Heart left ventricle (tissue), 16 donors: ENCODE data around the gene TTLL13. TPM values are rescaled to one million over a fixed set of nuclear protein-coding genes. Genes with fewer than 3 reads are reported as not detected.

ENCODE experiments used
- ATAC-seq, 4 donors: fragments of 200-7000 bp; cut with Tn5 transposase; one replicate each; pipeline ENCODE4 v1.9.1; 2020 to 2022; ENCODE audit warnings: moderate library complexity in 4 of 4, mild to moderate bottlenecking in 3 of 4, moderate number of reproducible peaks in 1 of 4
- DNase-seq, 5 donors: peaks; one replicate each; pipeline ENCODE4 v3.0.0-alpha.2; 2020
- H3K27ac ChIP-seq, 12 donors: fragments of 200-600 bp; sonication (generic) in 4 of 12; one replicate each; pipeline versions ENCODE4 v1.5.0 to v1.8.0; 2016 to 2022; ENCODE audit warnings: mild to moderate bottlenecking in 2 of 12
- H3K27me3 ChIP-seq, 9 donors: fragments of 200-600 bp; sonication (generic) in 2 of 9; one replicate each; pipeline versions ENCODE4 v1.5.1 to v1.8.0; 2016 to 2022; ENCODE audit warnings: mild to moderate bottlenecking in 3 of 9
- H3K36me3 ChIP-seq, 9 donors: fragments of 200-600 bp; sonication (generic) in 2 of 9; one replicate each; pipeline versions ENCODE4 v1.5.0 to v1.8.0; 2018 to 2022; ENCODE audit warnings: mild to moderate bottlenecking in 2 of 9
- H3K4me1 ChIP-seq, 12 donors: fragments of 200-600 bp; sonication (generic) in 4 of 12; one replicate each; pipeline versions ENCODE4 v1.5.0 to v1.8.0; 2016 to 2022; ENCODE audit warnings: mild to moderate bottlenecking in 3 of 12
- H3K4me3 ChIP-seq, 12 donors: fragments of 200-600 bp; sonication (generic) in 4 of 12; one replicate each; pipeline versions ENCODE4 v1.5.0 to v1.8.0; 2017 to 2022; ENCODE audit warnings: mild to moderate bottlenecking in 9 of 12, moderate library complexity in 4 of 12
- H3K9me3 ChIP-seq, 12 donors: fragments of 200-600 bp; sonication (generic) in 4 of 12; one replicate each; pipeline versions ENCODE4 v1.5.0 to v1.8.0; 2016 to 2022; ENCODE audit warnings: mild to moderate bottlenecking in 1 of 12
- CTCF ChIP-seq, 12 donors: fragments of 200-600 bp; sonication (generic) in 4 of 12; IDR thresholded peaks; one replicate each; pipeline versions ENCODE4 v1.5.0 to v1.8.0; 2018 to 2022; ENCODE audit warnings: antibody characterized with exemption in 12 of 12, mild to moderate bottlenecking in 5 of 12
- POLR2A ChIP-seq, 2 donors: fragments of 450-650 bp; IDR thresholded peaks; one replicate each; pipeline ENCODE4 v1.6.1; 2017; ENCODE audit warnings: antibody characterized with exemption in 2 of 2, mild to moderate bottlenecking in 2 of 2, moderate library complexity in 2 of 2
- whole genome bisulfite sequencing, 4 donors: extraction: QIAGEN DNeasy Blood & Tissue Kit in 2 of 4; methylation state at CpG; one replicate each; pipeline versions ENCODE4 v1.1.5 to v1.1.7; 2013 to 2018; 5-methylcytosine and 5-hydroxymethylcytosine counted together
- intact Hi-C, 10 donors: fragments of 100-400 bp; cut with DNase I; formaldehyde crosslinking; loops; one replicate each; pipeline versions ENCODE4 v1.11.1 to v1.14.2; 2022
- polyA plus RNA-seq, 2 donors: library from polyadenylated mRNA; stranded (reverse); fragments of 200-250 nt; gene quantifications; one replicate each; pipeline ENCODE4 v1.2.3, GENCODE V29; 2013
- total RNA-seq, 9 donors: library from RNA; depleted of rRNA in 2 of 9; stranded (reverse); fragments of >200 nt in 2 of 9; fragmentation: NEBNext Ultra II Directional in 3 of 9; extraction: Animal tissue kit (Norgen Biotek cat#: 25700) in 3 of 9; gene quantifications; one replicate each; pipeline versions ENCODE4 v1.1.0 to v1.2.4, GENCODE V29; 2016 to 2023
- donor health status: ischemic (EF 13 %, LVEDD 7.1; RV severe dilation, severe dysfunction).
- donor health status: healthy with polysubstance abuse.
- donor health status: DM: no; HTN: yes; CAD: no.
- donor health status: DM: no; HTN: no; CAD: no.
- donor health status: ischemic (EF 25% LVEDD 6.9; RV normal size, moderate dysfunction).
- donor health status: ischemic (EF 25% LVEDD 5.7; RV mildly dilated, moderate dysfunction).
- donor health status: healthy.
- donor health status: DM: yes; HTN: yes; CAD: no.
- donor health status: ischemic (EF 35%, LVEDD 5.7; RV mildly dilated, moderate dysfunction).
- donor health status: nonischemic (EF 11% LVEDD 7.7; RV severe dilation, severe dysfunction).
- donor health status: DM: yes; HTN: yes; CAD: no.
- donor health status: PGD.
- donor health status: ischemic (EF 29% LVEDD 5.4; RV normal size, mild dysfunction).
- donor health status: nonischemic (EF 23%, LVEDD 6.1; RV moderate dilation, normal function).

Gene TTLL13
- total and polyA plus RNA-seq, 11 donors, result 0.07 to 0.35 (median 0.14) TPM; not detected in 5

DNA sequence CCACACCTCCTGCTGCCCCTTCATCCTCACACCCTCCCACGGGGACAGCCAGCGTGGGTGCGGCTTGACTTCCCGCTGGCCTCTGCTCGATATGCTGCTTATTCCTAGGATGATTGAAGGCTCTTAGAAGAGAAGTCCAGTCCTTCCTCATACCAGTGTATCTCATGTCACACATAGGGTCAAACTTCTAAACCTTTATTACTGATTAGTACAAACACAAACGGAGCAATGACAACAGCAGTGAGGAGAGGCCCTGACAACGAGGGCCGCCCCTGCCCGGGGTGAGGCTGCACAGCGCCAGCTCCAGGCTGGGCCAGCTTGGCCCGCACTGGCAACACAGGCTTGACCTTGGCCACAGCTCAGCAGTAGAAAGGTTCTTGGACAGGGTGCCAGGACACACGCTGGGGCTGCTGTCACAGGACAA is 19.3 kb upstream of the TTLL13 start:
- TF ChIP-seq POLR2A (IDR thresholded peaks at IDR 0.05) (no peak), CTCF (IDR thresholded peaks at IDR 0.05) (peak in 1 of 12 donors; percentile 4)
- Histone ChIP-seq H3K36me3 (peaks cover 0 to 72% (median 59%) of the 10 kb centered on the region in 9 donors), H3K4me1 (peaks cover 3 to 52% (median 29%) of the 10 kb centered on the region in 12 donors), H3K27me3 (no peaks in the 10 kb centered on the region), H3K4me3 (no peak overlapping the region), H3K9me3 (no peaks in the 10 kb centered on the region), H3K27ac (peak overlapping the region; percentile 50 to 95 (median 77))
- WGBS, 4 donors, result 47 to 60% (median 52%) methylated on average over 10 to 12 of the region's 12 CpGs
- peak in 4 of 5 donors; percentile 64 to 80 (median 72) for DNase-seq
- peak; percentile 49 to 65 (median 62) for ATAC-seq
- intact Hi-C loops, result loop anchor here in 1 of 10 donors (5.0 kb wide), 1 partner anchor 37 kb away; the partner anchor contains the start of gene NGRN

DNA sequence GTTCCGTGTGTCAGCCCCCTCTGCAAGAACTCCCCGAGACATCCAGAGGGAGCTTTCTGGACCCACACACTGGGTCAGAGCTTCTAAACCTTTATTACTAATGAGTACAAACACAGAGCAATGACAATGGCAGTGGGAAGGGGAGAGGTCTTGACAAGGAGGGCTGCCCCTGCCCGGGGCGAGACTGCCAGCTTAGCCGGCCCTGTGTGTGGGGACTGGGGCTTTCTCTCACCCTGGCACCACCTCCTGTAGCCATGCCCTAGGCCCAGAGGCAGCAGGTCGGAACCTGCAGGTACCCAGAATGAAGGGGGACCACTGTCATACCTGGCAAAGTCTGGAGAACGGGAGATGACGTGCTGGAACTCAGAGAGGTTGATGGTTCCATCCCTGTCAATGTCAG is 18.7 kb upstream of the TTLL13 start:
- ATAC-seq (no peak), DNase-seq (no peak)
- Histone ChIP-seq H3K27me3 (no peaks in the 10 kb centered on the region), H3K27ac (peak overlapping the region; percentile 50 to 95 (median 77)), H3K36me3 (peaks cover 0 to 68% (median 53%) of the 10 kb centered on the region in 9 donors), H3K4me1 (peaks cover 3 to 53% (median 30%) of the 10 kb centered on the region in 12 donors), H3K4me3 (peak overlapping the region in 1 of 12 donors; percentile 9), H3K9me3 (no peaks in the 10 kb centered on the region)
- WGBS, 4 donors, result 74 to 88% (median 85%) methylated on average over 8 of the region's 8 CpGs
- intact Hi-C loops, result loop anchor here in 1 of 10 donors (5.0 kb wide), 1 partner anchor 37 kb away; the partner anchor contains the start of gene NGRN
- no peak for TF ChIP-seq CTCF (IDR thresholded peaks at IDR 0.05)
- TF ChIP-seq POLR2A (IDR thresholded peaks at IDR 0.05), result no peak

- 67 to 79% (median 71%) methylated on average over 23 to 27 of the region's 27 CpGs for WGBS, 4 donors
- Histone ChIP-seq H3K36me3 (peaks cover 0 to 68% (median 47%) of the 10 kb centered on the region in 9 donors), H3K9me3 (no peaks in the 10 kb centered on the region), H3K4me3 (peak overlapping the region in 1 of 12 donors; percentile 13), H3K27me3 (no peaks in the 10 kb centered on the region), H3K27ac (peak overlapping the region in 11 of 12 donors; percentile 50 to 95 (median 77)), H3K4me1 (peaks cover 3 to 53% (median 30%) of the 10 kb centered on the region in 12 donors)
- TF ChIP-seq CTCF (IDR thresholded peaks at IDR 0.05) (no peak), POLR2A (IDR thresholded peaks at IDR 0.05) (no peak)
- DNase-seq (no peak), ATAC-seq (no peak)
- intact Hi-C loops, result loop anchor here in 2 of 10 donors (2.0 to 5.0 kb wide), 2 partner anchors 36 to 337 kb away; partner anchors contain the start of gene NGRN (in 1 of the 2)
Observed at GRCh38 chr15:90231028-90232017, 18.0 kb upstream of the TTLL13 start.
